Ishikawa (cell line): ENCODE data around the gene KISS1R.

Experiments
- CREB1 ChIP-seq: IDR thresholded peaks from 2 replicates; pipeline ENCODE4 v1.6.1; 2012; ENCODE audit warnings: low read depth
- EGR1 ChIP-seq: IDR thresholded peaks from 2 replicates; pipeline ENCODE4 v1.6.1; 2012
- EP300 ChIP-seq: IDR thresholded peaks from 2 replicates; pipeline ENCODE4 v1.6.1; 2012; ENCODE audit warnings: borderline replicate concordance
- NFIC ChIP-seq: IDR thresholded peaks from 2 replicates; pipeline ENCODE4 v1.6.1; 2012
- RAD21 ChIP-seq: IDR thresholded peaks from 2 replicates; pipeline ENCODE4 v1.6.1; 2012; ENCODE audit warnings: low read depth
- TEAD4 ChIP-seq: IDR thresholded peaks from 2 replicates; pipeline ENCODE4 v1.6.1; 2012
- YY1 ChIP-seq: IDR thresholded peaks from 2 replicates; pipeline ENCODE4 v1.6.1; 2012; ENCODE audit warnings: low read depth
- ZBTB7A ChIP-seq: IDR thresholded peaks from 2 replicates; pipeline ENCODE4 v1.6.1; 2012; ENCODE audit warnings: low read depth
- TF ChIP-seq, protein P1 (sequence below): IDR thresholded peaks from 2 replicates; pipeline ENCODE4 v1.6.1; 2012; ENCODE audit warnings: low read depth, mild to moderate bottlenecking
- TF ChIP-seq, protein P2 (sequence below): IDR thresholded peaks from 2 replicates; pipeline ENCODE4 v1.6.1; 2012
- TF ChIP-seq, protein P3 (sequence below): IDR thresholded peaks from 2 replicates; pipeline ENCODE4 v1.6.1; 2012

DNA sequence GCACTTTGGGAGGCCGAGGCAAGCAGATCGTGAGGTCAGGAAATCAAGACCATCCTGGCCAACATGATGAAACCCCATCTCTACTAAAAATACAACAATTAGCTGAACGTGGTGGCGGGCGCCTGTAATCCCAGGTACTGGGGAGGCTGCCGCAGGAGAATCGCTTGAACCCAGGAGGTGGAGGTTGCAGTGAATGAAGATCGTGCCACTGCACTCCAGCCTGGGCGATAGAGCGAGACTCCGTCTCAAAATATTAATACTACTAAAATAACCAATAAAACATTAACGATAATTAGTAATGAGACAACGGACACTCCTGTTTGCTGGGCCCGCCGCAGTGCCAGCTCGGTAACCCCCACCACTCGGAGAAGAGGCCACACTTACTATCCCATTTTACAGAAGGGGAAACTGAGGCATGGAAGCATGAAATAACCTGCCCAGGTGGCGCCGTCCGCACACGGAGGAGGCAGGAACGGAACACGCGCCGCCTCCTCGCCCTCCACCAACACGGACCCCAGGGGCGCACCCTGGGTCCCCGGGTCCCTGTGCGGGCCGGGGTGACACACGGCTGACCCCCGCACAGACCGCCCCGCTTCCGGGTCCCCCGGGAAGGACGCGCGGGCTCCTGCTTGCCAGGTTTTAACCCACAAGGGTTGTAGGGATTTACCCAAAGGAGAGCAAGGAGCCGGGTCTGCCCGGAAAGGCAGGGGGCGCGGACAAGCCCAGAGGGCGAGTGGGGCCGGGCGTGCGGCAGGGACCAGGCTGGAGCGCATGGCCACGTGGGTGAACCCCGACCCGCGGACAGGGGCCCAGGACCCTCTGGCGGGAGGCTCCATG lies 5.7 kb upstream of the KISS1R start:
- TF ChIP-seq, protein P1, sequence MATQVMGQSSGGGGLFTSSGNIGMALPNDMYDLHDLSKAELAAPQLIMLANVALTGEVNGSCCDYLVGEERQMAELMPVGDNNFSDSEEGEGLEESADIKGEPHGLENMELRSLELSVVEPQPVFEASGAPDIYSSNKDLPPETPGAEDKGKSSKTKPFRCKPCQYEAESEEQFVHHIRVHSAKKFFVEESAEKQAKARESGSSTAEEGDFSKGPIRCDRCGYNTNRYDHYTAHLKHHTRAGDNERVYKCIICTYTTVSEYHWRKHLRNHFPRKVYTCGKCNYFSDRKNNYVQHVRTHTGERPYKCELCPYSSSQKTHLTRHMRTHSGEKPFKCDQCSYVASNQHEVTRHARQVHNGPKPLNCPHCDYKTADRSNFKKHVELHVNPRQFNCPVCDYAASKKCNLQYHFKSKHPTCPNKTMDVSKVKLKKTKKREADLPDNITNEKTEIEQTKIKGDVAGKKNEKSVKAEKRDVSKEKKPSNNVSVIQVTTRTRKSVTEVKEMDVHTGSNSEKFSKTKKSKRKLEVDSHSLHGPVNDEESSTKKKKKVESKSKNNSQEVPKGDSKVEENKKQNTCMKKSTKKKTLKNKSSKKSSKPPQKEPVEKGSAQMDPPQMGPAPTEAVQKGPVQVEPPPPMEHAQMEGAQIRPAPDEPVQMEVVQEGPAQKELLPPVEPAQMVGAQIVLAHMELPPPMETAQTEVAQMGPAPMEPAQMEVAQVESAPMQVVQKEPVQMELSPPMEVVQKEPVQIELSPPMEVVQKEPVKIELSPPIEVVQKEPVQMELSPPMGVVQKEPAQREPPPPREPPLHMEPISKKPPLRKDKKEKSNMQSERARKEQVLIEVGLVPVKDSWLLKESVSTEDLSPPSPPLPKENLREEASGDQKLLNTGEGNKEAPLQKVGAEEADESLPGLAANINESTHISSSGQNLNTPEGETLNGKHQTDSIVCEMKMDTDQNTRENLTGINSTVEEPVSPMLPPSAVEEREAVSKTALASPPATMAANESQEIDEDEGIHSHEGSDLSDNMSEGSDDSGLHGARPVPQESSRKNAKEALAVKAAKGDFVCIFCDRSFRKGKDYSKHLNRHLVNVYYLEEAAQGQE: no peak
- TF ChIP-seq TEAD4 (no peak), YY1 (no peak), CREB1 (no peak), ZBTB7A (no peak), EGR1 (no peak), EP300 (no peak), RAD21 (no peak), NFIC (no peak)
- TF ChIP-seq, protein P2, sequence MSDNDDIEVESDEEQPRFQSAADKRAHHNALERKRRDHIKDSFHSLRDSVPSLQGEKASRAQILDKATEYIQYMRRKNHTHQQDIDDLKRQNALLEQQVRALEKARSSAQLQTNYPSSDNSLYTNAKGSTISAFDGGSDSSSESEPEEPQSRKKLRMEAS: no peak
- TF ChIP-seq, protein P3, sequence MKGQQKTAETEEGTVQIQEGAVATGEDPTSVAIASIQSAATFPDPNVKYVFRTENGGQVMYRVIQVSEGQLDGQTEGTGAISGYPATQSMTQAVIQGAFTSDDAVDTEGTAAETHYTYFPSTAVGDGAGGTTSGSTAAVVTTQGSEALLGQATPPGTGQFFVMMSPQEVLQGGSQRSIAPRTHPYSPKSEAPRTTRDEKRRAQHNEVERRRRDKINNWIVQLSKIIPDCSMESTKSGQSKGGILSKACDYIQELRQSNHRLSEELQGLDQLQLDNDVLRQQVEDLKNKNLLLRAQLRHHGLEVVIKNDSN: no peak
